Gastroesophageal sphincter (tissue), 4 donors: Measurements from ENCODE around the gene PIK3R3. TPM values are rescaled to one million over a fixed set of nuclear protein-coding genes. Genes with fewer than 3 reads are reported as not detected.
"Not testable (repeated sequence)": the region's sequence is repeated elsewhere in the genome, so short reads cannot be mapped to it uniquely, and the experiment has no call there.

ENCODE experiments used
- ATAC-seq: fragments of 150-250 bp; one replicate; pipeline ENCODE4 v1.9.1; 2016; ENCODE audit warnings: mild to moderate bottlenecking, moderate library complexity
- H3K27ac ChIP-seq, 4 donors: fragments of 200-600 bp; sonication (generic) in 3 of 4; 1 replicate in 3 of 4; 2 replicates in 1 of 4; pipeline ENCODE4 v1.5.1; 2016 to 2019
- H3K27me3 ChIP-seq: fragments of 200-600 bp; sonication (generic); one replicate; pipeline ENCODE4 v1.5.1; 2019
- H3K36me3 ChIP-seq, 2 donors: fragments of 200-600 bp; sonication (generic); one replicate each; pipeline ENCODE4 v1.5.1; 2019; ENCODE audit warnings: control low read depth in 1 of 2
- H3K4me1 ChIP-seq, 3 donors: fragments of 200-600 bp; sonication (generic); 1 replicate in 2 of 3; 2 replicates in 1 of 3; pipeline ENCODE4 v1.5.1; 2016 to 2019; ENCODE audit warnings: control low read depth in 2 of 3
- H3K4me3 ChIP-seq, 2 donors: fragments of 200-600 bp; sonication (generic); one replicate each; pipeline ENCODE4 v1.5.1; 2019; ENCODE audit warnings: mild to moderate bottlenecking in 1 of 2, moderate library complexity in 1 of 2
- H3K9me3 ChIP-seq, 3 donors: fragments of 200-600 bp; sonication (generic); one replicate each; pipeline ENCODE4 v1.5.1; 2017 to 2019; ENCODE audit warnings: control low read depth in 2 of 3
- EP300 ChIP-seq: sonication (generic); formaldehyde crosslinking; IDR thresholded peaks from one replicate; pipeline ENCODE4 v1.6.1; 2017; ENCODE audit warnings: antibody characterized with exemption, mild to moderate bottlenecking
- POLR2A ChIP-seq, 2 donors: fragments of 450-650 bp; IDR thresholded peaks; one replicate each; pipeline ENCODE4 v1.6.1; 2017; ENCODE audit warnings: antibody characterized with exemption in 2 of 2, mild to moderate bottlenecking in 2 of 2, moderate library complexity in 1 of 2
- POLR2AphosphoS5 ChIP-seq: sonication (generic); formaldehyde crosslinking; IDR thresholded peaks from one replicate; pipeline ENCODE4 v1.6.1; 2017; ENCODE audit warnings: antibody characterized with exemption
- WGBS, 2 donors: methylation state at CpG; one replicate each; pipeline ENCODE4 v1.1.5; 2018; ENCODE audit warnings: low coverage in 1 of 2; 5-methylcytosine and 5-hydroxymethylcytosine counted together
- total RNA-seq, 4 donors: library from RNA; depleted of rRNA; stranded (reverse); fragments of >200 nt; gene quantifications; one replicate each; pipeline ENCODE4 v1.1.0, GENCODE V29; 2016
- TF ChIP-seq, protein P1 (sequence below), 4 experiments: fragments of 200-600 bp in 2 of 4; fragments of 450-650 bp in 2 of 4; sonication (generic) in 1 of 4; IDR thresholded peaks; one replicate each; pipeline ENCODE4 v1.5.1; 2017 to 2019; ENCODE audit warnings: antibody characterized with exemption in 4 of 4, mild to moderate bottlenecking in 2 of 4, moderate library complexity in 2 of 4

PIK3R3 gene
- total RNA-seq, 4 donors from 2014 or later = 21.7 to 34.7 (median 28.2) TPM

DNA sequence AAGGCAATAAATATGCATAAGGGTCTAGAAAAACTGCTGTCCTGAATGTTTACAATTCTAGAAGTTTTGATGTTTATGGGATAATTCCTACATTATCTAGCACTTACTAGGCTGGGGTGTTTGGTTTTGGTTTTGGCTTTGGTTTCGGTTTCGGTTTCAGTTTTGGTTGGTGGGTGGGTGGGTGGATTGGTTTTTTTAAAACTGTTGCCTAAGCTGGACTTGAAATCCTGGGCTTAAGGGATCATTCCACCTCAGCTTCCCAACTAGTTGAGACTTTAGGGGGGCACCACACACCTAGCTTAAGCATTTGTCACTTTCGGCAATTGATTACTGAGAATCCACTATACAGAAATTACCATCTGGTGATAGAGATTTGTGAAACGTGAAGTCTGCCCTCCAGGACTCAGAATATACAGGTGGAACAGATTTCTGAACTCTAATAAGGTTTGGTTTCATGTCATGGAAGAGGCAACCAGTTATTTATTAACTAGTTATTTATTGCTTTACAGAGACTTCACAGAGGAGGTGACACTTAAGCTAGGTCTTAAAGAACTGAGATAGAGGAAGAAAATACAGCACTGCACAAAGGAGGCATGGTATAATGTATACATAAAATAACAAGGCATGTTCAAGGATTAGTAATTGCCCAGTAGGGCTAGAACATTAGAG, 69.6 kb downstream of the PIK3R3 start:
- 84 to 89% methylated on average over 4 of the region's 4 CpGs for WGBS, 2 donors
- ATAC-seq = no peak

DNA sequence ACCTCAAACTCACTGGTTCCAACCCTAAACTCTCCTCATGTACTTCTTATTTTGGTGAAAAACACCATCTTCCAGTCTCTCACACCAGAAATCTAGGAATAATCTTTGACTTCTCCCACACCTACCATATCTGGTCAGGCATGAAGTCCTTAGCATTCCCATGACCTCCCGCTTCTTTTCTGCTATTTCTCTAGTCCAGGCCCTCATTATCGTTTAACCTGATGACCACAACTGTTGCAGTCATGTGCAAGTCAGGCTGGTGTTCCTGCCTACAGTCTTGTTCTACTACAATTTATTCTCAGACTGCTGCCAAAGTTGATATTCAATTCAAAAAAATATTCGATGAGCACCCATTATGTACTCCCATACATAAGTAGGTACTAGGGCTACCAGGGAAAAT, 71.3 kb downstream of the PIK3R3 start:
- Histone ChIP-seq H3K4me3 (no peak overlapping the region), H3K27ac (no peak overlapping the region), H3K36me3 (peaks cover 0 to 53% of the 10 kb centered on the region in 2 donors), H3K9me3 (no peaks in the 10 kb centered on the region), H3K27me3 (no peaks in the 10 kb centered on the region), H3K4me1 (peaks cover 0 to 4% (median 0%) of the 10 kb centered on the region in 3 donors)
- WGBS, 2 donors = 67 to 85% methylated on average over 3 of the region's 3 CpGs
- TF ChIP-seq POLR2A (IDR thresholded peaks at IDR 0.05) (no peak), EP300 (no peak), POLR2AphosphoS5 (no peak)
- TF ChIP-seq, protein P1, sequence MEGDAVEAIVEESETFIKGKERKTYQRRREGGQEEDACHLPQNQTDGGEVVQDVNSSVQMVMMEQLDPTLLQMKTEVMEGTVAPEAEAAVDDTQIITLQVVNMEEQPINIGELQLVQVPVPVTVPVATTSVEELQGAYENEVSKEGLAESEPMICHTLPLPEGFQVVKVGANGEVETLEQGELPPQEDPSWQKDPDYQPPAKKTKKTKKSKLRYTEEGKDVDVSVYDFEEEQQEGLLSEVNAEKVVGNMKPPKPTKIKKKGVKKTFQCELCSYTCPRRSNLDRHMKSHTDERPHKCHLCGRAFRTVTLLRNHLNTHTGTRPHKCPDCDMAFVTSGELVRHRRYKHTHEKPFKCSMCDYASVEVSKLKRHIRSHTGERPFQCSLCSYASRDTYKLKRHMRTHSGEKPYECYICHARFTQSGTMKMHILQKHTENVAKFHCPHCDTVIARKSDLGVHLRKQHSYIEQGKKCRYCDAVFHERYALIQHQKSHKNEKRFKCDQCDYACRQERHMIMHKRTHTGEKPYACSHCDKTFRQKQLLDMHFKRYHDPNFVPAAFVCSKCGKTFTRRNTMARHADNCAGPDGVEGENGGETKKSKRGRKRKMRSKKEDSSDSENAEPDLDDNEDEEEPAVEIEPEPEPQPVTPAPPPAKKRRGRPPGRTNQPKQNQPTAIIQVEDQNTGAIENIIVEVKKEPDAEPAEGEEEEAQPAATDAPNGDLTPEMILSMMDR (IDR thresholded peaks at IDR 0.05) = no peak
- ATAC-seq = no peak

More for the DNA sequence above, 69.6 kb downstream of the PIK3R3 start:
- no peaks in the 10 kb centered on the region for H3K27me3 ChIP-seq
- no peak overlapping the region for H3K27ac ChIP-seq
- peaks cover 0 to 4% (median 0%) of the 10 kb centered on the region in 3 donors for H3K4me1 ChIP-seq
- no peaks in the 10 kb centered on the region for H3K9me3 ChIP-seq
- no peak overlapping the region for H3K4me3 ChIP-seq
- peaks cover 0 to 39% of the 10 kb centered on the region in 2 donors for H3K36me3 ChIP-seq
- TF ChIP-seq POLR2A (IDR thresholded peaks at IDR 0.05) (no peak), POLR2AphosphoS5 (no peak), EP300 (no peak)
- TF ChIP-seq, protein P1 (IDR thresholded peaks at IDR 0.05) = no peak

DNA sequence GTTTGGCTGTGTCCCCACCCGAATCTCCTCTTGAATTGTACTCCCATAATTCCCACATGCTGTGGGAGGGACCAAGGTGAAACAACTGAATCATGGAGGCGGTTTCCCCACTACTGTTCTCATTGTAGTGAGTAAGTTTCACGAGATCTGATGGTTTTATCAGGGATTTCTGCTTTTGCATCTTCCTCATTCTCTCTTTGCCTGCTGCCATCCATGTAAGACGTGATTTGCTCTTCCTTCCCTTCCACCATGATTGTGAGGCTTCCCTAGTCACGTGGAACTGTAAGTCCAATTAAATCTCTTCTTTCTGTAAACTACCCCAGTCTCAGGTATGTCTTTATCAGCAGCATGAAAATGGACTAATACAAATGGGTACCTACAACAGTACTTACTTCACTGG, 73.5 kb downstream of the PIK3R3 start:
- H3K36me3 ChIP-seq = peaks cover 0 to 63% of the 10 kb centered on the region in 2 donors

DNA sequence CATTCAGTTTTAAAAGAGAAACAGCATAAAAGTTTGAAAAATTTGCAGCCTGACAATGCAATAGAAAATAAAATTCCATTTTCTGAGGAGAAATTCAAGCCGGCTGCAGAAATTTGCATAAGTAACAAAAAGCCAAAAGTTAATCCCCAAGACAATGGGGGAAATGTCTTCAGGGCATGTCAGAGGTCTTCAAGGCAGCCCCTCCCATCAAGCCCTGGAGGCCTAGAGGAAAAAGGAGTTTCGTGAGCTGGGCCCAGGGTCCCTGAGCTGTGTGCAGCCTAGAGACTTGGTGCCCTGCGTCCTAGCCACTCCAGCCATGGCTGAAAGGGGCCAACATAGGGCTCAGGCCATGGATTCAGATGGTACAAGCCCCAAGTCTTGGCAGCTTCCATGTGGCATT, 74.6 kb downstream of the PIK3R3 start:
- H3K9me3 ChIP-seq = no peaks in the 10 kb centered on the region
- TF ChIP-seq EP300 = no peak
- peaks cover 0 to 4% (median 0%) of the 10 kb centered on the region in 3 donors for H3K4me1 ChIP-seq
- H3K27me3 ChIP-seq = no peaks in the 10 kb centered on the region
- H3K27ac ChIP-seq = no peak overlapping the region
- H3K36me3 ChIP-seq = peaks cover 0 to 65% of the 10 kb centered on the region in 2 donors
- H3K4me3 ChIP-seq = no peak overlapping the region
- WGBS, 2 donors = 90% methylated on average over 1 of the region's 3 CpGs; no CpG with 5 or more reads in 1 of the 2 donors
- no peak for ATAC-seq

More for the DNA sequence above, 73.5 kb downstream of the PIK3R3 start:
- TF ChIP-seq POLR2A (IDR thresholded peaks at IDR 0.05) = no peak
- TF ChIP-seq EP300 = no peak
- TF ChIP-seq, protein P1 (IDR thresholded peaks at IDR 0.05) = no peak
- no peak for TF ChIP-seq POLR2AphosphoS5
- Histone ChIP-seq H3K27ac (no peak overlapping the region), H3K9me3 (no peaks in the 10 kb centered on the region), H3K4me3 (no peak overlapping the region), H3K27me3 (no peaks in the 10 kb centered on the region), H3K4me1 (peaks cover 0 to 4% (median 0%) of the 10 kb centered on the region in 3 donors)
- WGBS, 2 donors = 91 to 92% methylated on average over 5 of the region's 5 CpGs
- no peak for ATAC-seq

DNA sequence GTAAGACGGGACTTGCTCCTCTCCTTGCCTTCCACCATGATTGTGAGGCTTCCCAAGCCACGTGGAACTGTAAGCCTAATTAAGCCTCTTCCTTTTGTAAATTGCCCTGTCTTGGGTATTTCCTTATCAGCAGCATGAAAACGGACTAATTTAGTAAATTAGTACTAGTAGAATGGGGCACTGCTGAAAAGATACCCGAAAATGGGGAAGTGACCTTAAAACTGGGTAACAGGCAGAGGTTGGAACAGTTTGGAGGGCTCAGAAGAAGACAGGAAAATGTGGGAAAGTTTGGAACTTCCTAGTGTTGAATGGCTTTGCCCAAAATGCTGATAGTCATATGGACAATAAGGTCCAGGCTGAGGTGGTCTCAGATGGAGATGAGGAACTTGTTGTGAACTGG, 75.2 kb downstream of the PIK3R3 start:
- H3K36me3 ChIP-seq = peaks cover 0 to 65% of the 10 kb centered on the region in 2 donors
- H3K27me3 ChIP-seq, H3K27ac ChIP-seq, H3K4me1 ChIP-seq, H3K4me3 ChIP-seq, ATAC-seq, H3K9me3 ChIP-seq: not testable (repeated sequence)
- WGBS, 2 donors = 73% methylated on average over 2 of the region's 4 CpGs; no CpG with 5 or more reads in 1 of the 2 donors

DNA sequence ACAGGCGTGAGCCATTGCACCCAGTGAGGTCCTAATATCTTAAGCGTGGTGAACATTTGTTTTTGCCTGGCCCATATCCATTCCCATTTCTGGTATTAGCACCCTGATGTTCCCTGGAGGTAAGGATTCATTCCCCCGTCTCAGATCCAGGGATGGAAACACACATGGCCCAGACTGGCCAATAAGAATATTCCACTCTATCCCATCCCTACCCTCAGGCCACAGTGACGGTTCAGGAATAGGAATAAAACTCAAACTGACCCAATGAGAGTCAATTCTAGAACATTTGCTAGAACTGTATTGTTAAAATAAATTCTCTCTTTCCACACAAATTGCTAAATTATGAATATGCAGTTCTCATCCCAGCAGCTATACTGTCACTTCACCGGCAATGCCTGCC, 76.1 kb downstream of the PIK3R3 start:
- H3K9me3 ChIP-seq = no peaks in the 10 kb centered on the region
- H3K27me3 ChIP-seq = no peaks in the 10 kb centered on the region
- H3K4me3 ChIP-seq = no peak overlapping the region
- no peak overlapping the region for H3K27ac ChIP-seq
- WGBS, 2 donors = 100% methylated on average over 1 to 5 of the region's 5 CpGs
- no peak for ATAC-seq
- TF ChIP-seq EP300 = no peak
- TF ChIP-seq, protein P1 (IDR thresholded peaks at IDR 0.05) = no peak
- TF ChIP-seq POLR2AphosphoS5 = no peak
- no peak for TF ChIP-seq POLR2A (IDR thresholded peaks at IDR 0.05)
- H3K36me3 ChIP-seq = peaks cover 0 to 58% of the 10 kb centered on the region in 2 donors
- H3K4me1 ChIP-seq = no peaks in the 10 kb centered on the region
